Prostate gland (tissue), 2 donors: ENCODE data around the gene CHRNA1. TPM values are rescaled to one million over a fixed set of nuclear protein-coding genes. Genes with fewer than 3 reads are reported as not detected.

Experiments used
- DNase-seq: peaks from one replicate; pipeline ENCODE4 v3.0.0-alpha.2; 2019; ENCODE audit warnings: low spot score
- H3K27ac ChIP-seq, 2 donors: fragments of 200-600 bp; sonication (generic); 2 replicates each; pipeline ENCODE4 v1.5.1; 2017 to 2019
- H3K27me3 ChIP-seq: fragments of 200-600 bp; sonication (generic); replicated peaks from 2 replicates; pipeline ENCODE4 v1.5.1; 2019; ENCODE audit not compliant: insufficient read depth
- H3K36me3 ChIP-seq, 2 donors: fragments of 200-600 bp; sonication (generic); 1 replicate in 1 of 2; 2 replicates in 1 of 2; pipeline versions ENCODE4 v1.5.1 to v1.8.1; 2017 to 2019
- H3K4me1 ChIP-seq: fragments of 200-600 bp; sonication (generic); replicated peaks from 2 replicates; pipeline ENCODE4 v1.5.1; 2019
- H3K4me3 ChIP-seq, 2 donors: fragments of 200-600 bp; sonication (generic); 2 replicates each; pipeline ENCODE4 v1.5.1; 2017 to 2019
- H3K9me3 ChIP-seq: fragments of 200-600 bp; sonication (generic); 2 replicates; pipeline ENCODE4 v1.5.1; 2017
- POLR2A ChIP-seq: fragments of 450-650 bp; IDR thresholded peaks from one replicate; pipeline ENCODE4 v1.6.1; 2016; ENCODE audit warnings: antibody characterized with exemption, mild to moderate bottlenecking
- POLR2AphosphoS5 ChIP-seq: sonication (generic); formaldehyde crosslinking; IDR thresholded peaks from one replicate; pipeline ENCODE4 v1.6.1; 2017; ENCODE audit warnings: antibody characterized with exemption
- WGBS: methylation state at CpG from one replicate; pipeline ENCODE4 v1.1.5; 2018; 5-methylcytosine and 5-hydroxymethylcytosine counted together
- intact Hi-C: fragments of 100-400 bp; cut with DNase I; formaldehyde crosslinking; loops from one replicate; pipeline ENCODE4 v1.14.2; 2022
- total RNA-seq, 2 donors: library from RNA; depleted of rRNA; stranded (reverse); fragments of >200 nt; gene quantifications; one replicate each; pipeline ENCODE4 v1.1.0, GENCODE V29; 2016
- TF ChIP-seq, protein P1 (sequence below), 4 experiments: fragments of 200-600 bp in 2 of 4; fragments of 450-650 bp in 2 of 4; sonication (generic) in 2 of 4; IDR thresholded peaks; 1 replicate in 3 of 4; 2 replicates in 1 of 4; pipeline ENCODE4 v1.5.1; 2016 to 2019; ENCODE audit warnings: antibody characterized with exemption in 4 of 4, mild to moderate bottlenecking in 2 of 4, moderate library complexity in 2 of 4

CHRNA1 gene
- total RNA-seq, 2 donors from 2014 or later, result 4.0 TPM; not detected in 1

- H3K4me1 ChIP-seq, result no peaks in the 10 kb centered on the region
- intact Hi-C loops, result no loop called here
- WGBS, result 61% methylated on average over 7 of the region's 7 CpGs
- no peaks in the 10 kb centered on the region for H3K36me3 ChIP-seq
- no peaks in the 10 kb centered on the region for H3K9me3 ChIP-seq
- no peaks in the 10 kb centered on the region for H3K27me3 ChIP-seq
- H3K4me3 ChIP-seq, result no peak overlapping the region
- DNase-seq, result no peak
- H3K27ac ChIP-seq, result no peak overlapping the region
- TF ChIP-seq POLR2AphosphoS5 (no peak), POLR2A (no peak)
- TF ChIP-seq, protein P1, sequence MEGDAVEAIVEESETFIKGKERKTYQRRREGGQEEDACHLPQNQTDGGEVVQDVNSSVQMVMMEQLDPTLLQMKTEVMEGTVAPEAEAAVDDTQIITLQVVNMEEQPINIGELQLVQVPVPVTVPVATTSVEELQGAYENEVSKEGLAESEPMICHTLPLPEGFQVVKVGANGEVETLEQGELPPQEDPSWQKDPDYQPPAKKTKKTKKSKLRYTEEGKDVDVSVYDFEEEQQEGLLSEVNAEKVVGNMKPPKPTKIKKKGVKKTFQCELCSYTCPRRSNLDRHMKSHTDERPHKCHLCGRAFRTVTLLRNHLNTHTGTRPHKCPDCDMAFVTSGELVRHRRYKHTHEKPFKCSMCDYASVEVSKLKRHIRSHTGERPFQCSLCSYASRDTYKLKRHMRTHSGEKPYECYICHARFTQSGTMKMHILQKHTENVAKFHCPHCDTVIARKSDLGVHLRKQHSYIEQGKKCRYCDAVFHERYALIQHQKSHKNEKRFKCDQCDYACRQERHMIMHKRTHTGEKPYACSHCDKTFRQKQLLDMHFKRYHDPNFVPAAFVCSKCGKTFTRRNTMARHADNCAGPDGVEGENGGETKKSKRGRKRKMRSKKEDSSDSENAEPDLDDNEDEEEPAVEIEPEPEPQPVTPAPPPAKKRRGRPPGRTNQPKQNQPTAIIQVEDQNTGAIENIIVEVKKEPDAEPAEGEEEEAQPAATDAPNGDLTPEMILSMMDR (IDR thresholded peaks at IDR 0.05), result no peak
These were observed 28.2 kb upstream of the CHRNA1 start for GRCh38 chr2:174792309-174793025.

DNA sequence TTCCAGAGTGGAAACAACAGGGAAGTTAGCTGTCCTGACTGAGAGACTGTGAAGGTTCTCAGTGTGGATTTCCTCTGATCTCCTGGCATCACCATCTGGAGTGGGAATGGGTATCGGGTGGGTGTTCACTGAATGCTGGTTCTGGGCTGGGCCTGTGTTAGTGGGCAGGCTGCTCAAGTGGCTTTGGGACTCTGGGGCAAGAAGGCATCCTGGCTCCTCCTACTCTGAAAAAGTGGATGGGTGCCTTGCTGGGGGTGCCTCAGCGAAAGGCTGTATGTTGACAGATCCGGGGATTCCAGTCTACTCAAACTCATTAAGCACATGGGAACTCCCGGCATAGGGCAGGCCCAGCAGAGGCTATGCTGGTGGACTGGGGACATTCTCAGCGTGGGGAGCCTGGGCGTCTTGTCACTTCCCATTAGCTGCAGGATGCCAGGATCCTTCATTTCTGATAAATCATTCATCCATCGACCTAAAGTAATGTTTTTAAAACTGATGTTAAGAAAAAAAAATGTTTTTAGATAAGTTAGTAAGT is 27.5 kb upstream of the CHRNA1 start:
- H3K4me3 ChIP-seq, result no peak overlapping the region
- TF ChIP-seq, protein P1 (IDR thresholded peaks at IDR 0.05), result no peak
- TF ChIP-seq POLR2AphosphoS5 (no peak), POLR2A (no peak)
- no peak overlapping the region for H3K27ac ChIP-seq
- H3K9me3 ChIP-seq, result no peaks in the 10 kb centered on the region
- no peaks in the 10 kb centered on the region for H3K4me1 ChIP-seq
- intact Hi-C loops, result no loop called here
- no peaks in the 10 kb centered on the region for H3K27me3 ChIP-seq
- 78% methylated on average over 7 of the region's 7 CpGs for WGBS
- no peaks in the 10 kb centered on the region for H3K36me3 ChIP-seq
- no peak for DNase-seq

- intact Hi-C loops, result no loop called here
These were observed 26.7 kb upstream of the CHRNA1 start for GRCh38 chr2:174791020-174791419.

DNA sequence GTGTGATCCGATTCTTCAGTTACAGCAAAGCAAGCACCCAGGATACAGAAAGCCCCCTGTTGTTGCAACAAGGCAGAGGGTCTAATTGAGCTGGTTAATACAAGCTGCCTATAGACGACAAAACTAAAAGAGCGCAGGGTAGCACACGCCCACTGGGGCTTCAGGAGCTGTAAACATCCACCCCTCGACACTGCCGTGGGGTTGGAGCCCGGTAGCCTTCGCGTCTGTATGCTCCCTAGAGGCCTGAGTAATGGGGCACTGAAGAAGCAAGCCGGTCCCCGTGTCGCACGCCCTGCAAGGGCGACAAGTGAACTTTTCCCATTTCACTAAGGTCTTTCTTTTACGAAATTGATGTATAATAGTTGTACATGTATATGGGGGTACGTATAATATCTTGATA is 24.7 kb upstream of the CHRNA1 start:
- no peaks in the 10 kb centered on the region for H3K27me3 ChIP-seq
- H3K9me3 ChIP-seq, result no peaks in the 10 kb centered on the region
- H3K4me1 ChIP-seq, result no peaks in the 10 kb centered on the region
- no peak for DNase-seq
- no peak overlapping the region for H3K27ac ChIP-seq
- 90% methylated on average over 16 of the region's 16 CpGs for whole genome bisulfite sequencing
- intact Hi-C loops, result no loop called here
- no peak for TF ChIP-seq POLR2A
- TF ChIP-seq, protein P1 (IDR thresholded peaks at IDR 0.05), result no peak
- no peak for TF ChIP-seq POLR2AphosphoS5
- no peaks in the 10 kb centered on the region for H3K36me3 ChIP-seq
- H3K4me3 ChIP-seq, result no peak overlapping the region

More at GRCh38 chr2:174791020-174791419, 26.7 kb upstream of the CHRNA1 start:
- no peaks in the 10 kb centered on the region for H3K27me3 ChIP-seq
- H3K4me1 ChIP-seq, result no peaks in the 10 kb centered on the region
- H3K36me3 ChIP-seq, result no peaks in the 10 kb centered on the region
- DNase-seq, result no peak
- 56% methylated on average over 8 of the region's 8 CpGs for WGBS
- no peaks in the 10 kb centered on the region for H3K9me3 ChIP-seq
- H3K27ac ChIP-seq, result no peak overlapping the region
- TF ChIP-seq POLR2A (no peak), POLR2AphosphoS5 (no peak)
- TF ChIP-seq, protein P1 (IDR thresholded peaks at IDR 0.05), result no peak
- no peak overlapping the region for H3K4me3 ChIP-seq
